Activated B cell treated with CpG ODN at 0.5 μM for 24 hours (primary cell): ENCODE results near the gene PSMB1. TPM values are rescaled to one million over a fixed set of nuclear protein-coding genes. Genes with fewer than 3 reads are reported as not detected.

Experiments used
- ATAC-seq: fragments of 200-7000 bp; cut with Tn5 transposase; one replicate; pipeline ENCODE4 v1.10.0; 2021; ENCODE audit warnings: low read depth, mild to moderate bottlenecking, moderate library complexity
- CTCF ChIA-PET: fragments of 350-600 bp; sonication (Branson Sonifier 250); formaldehyde crosslinking; loops from one replicate; lab custom pipeline; 2021; ENCODE audit warnings: antibody characterized with exemption; lab: Charles Lee
- POLR2A ChIA-PET: fragments of 350-600 bp; sonication (Branson Sonifier 250); formaldehyde crosslinking; loops from one replicate; lab custom pipeline; 2021; ENCODE audit warnings: antibody characterized with exemption; lab: Charles Lee
- DNase-seq: peaks from one replicate; pipeline ENCODE4 v3.0.0; 2022
- H3K27ac Mint-ChIP-seq: one replicate; pipeline ENCODE4 v1.8.0; 2020; ENCODE audit warnings: mixed read lengths
- H3K27me3 Mint-ChIP-seq: one replicate; pipeline ENCODE4 v1.8.0; 2021; ENCODE audit warnings: mixed read lengths
- H3K36me3 Mint-ChIP-seq: one replicate; pipeline ENCODE4 v1.8.0; 2021; ENCODE audit warnings: low read depth, mixed read lengths
- H3K4me1 Mint-ChIP-seq: one replicate; pipeline ENCODE4 v1.8.0; 2021; ENCODE audit warnings: mixed read lengths
- H3K4me3 Mint-ChIP-seq: one replicate; pipeline ENCODE4 v1.8.0; 2020; ENCODE audit warnings: mild to moderate bottlenecking, mixed read lengths
- H3K9me3 Mint-ChIP-seq: one replicate; pipeline ENCODE4 v1.8.0; 2020; ENCODE audit warnings: mixed read lengths
- intact Hi-C: fragments of 100-400 bp; cut with micrococcal nuclease; formaldehyde crosslinking; loops from one replicate; pipeline ENCODE4 v1.15.1; 2024
- total RNA-seq: library from RNA; stranded (reverse); gene quantifications from 2 replicates; pipeline ENCODE4 v1.2.3, GENCODE V29; 2022
- TF ChIP-seq, protein P1 (sequence below): fragments of 200-600 bp; IDR thresholded peaks from one replicate; pipeline ENCODE4 v1.8.0; 2022; ENCODE audit warnings: antibody characterized with exemption, mild to moderate bottlenecking

The PSMB1 gene
- total RNA-seq, 1 donor from 2014 or later = 163 TPM

DNA sequence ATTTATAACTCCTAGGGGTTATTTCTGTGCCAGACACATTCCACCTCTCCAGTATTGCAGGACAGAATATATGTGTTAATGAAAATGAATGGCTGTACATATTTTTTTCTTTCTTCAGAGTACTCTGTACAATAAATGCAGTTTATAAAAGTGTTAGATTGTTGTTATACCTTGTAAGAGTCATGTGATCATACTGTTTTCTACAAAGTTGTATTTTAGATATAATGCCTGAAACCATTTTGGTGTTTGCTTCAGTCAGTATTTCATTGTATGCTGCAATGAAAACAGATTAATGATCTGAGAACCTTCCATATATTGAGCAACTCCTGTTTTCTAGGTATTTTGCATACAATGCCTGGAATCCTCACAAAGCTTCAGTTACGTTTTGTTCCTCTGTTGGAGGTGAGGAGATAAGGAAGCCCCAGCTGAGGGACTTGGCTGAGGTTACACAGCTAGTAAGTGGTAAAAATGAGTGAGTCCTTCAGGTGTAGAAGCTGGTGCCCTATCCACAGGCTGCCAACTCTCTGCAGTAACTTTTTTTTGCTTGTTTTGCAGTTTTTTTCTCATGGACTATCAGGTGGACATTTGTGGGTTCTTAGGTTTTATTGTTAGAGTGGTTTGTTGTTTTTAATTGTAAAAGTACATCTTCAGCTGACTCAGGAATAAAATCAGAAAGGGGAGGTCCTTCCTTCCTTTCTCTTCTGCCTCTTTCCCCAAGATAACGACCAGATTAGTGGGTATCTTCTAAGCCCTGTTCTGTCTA is 19.8 kb upstream of the PSMB1 start:
- H3K27ac Mint-ChIP-seq = no peak overlapping the region
- no peak overlapping the region for H3K4me3 Mint-ChIP-seq
- H3K9me3 Mint-ChIP-seq = no peaks in the 10 kb centered on the region
- peaks cover 86% of the 10 kb centered on the region for H3K36me3 Mint-ChIP-seq
- H3K27me3 Mint-ChIP-seq = no peaks in the 10 kb centered on the region
- intact Hi-C loops = no loop called here
- no peak for DNase-seq
- no peaks in the 10 kb centered on the region for H3K4me1 Mint-ChIP-seq
- ChIA-PET CTCF (no interaction called here), POLR2A (no interaction called here)
- TF ChIP-seq, protein P1, sequence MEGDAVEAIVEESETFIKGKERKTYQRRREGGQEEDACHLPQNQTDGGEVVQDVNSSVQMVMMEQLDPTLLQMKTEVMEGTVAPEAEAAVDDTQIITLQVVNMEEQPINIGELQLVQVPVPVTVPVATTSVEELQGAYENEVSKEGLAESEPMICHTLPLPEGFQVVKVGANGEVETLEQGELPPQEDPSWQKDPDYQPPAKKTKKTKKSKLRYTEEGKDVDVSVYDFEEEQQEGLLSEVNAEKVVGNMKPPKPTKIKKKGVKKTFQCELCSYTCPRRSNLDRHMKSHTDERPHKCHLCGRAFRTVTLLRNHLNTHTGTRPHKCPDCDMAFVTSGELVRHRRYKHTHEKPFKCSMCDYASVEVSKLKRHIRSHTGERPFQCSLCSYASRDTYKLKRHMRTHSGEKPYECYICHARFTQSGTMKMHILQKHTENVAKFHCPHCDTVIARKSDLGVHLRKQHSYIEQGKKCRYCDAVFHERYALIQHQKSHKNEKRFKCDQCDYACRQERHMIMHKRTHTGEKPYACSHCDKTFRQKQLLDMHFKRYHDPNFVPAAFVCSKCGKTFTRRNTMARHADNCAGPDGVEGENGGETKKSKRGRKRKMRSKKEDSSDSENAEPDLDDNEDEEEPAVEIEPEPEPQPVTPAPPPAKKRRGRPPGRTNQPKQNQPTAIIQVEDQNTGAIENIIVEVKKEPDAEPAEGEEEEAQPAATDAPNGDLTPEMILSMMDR = no peak
- no peak for ATAC-seq

DNA sequence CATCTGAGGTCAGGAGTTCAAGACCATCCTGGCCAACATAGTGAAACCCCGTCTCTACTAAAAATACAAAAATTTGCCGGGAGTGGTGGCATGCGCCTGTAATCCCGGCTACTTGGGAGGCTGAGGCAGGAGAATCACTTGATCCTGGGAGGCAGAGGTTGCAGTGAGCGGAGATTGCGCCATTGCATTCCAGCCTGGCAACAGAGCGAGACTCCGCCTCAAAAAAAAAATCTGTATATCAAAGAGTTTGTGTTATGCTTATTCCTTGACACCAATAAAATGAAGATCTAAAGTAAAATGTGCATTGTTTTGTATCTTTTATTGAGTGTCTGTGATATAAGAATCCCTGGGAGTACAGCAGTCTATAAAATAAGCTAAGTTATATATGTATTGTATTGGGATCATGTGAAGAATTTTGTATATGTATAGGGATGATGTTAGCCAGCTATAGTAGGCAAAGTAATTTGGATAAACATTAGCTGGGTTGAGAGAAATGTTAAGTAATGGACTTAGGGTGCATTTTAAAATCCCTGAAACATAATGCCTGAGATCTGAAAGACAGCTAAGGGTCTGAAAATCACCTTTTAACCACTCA is 11.9 kb upstream of the PSMB1 start:
- H3K9me3 Mint-ChIP-seq = no peaks in the 10 kb centered on the region

DNA sequence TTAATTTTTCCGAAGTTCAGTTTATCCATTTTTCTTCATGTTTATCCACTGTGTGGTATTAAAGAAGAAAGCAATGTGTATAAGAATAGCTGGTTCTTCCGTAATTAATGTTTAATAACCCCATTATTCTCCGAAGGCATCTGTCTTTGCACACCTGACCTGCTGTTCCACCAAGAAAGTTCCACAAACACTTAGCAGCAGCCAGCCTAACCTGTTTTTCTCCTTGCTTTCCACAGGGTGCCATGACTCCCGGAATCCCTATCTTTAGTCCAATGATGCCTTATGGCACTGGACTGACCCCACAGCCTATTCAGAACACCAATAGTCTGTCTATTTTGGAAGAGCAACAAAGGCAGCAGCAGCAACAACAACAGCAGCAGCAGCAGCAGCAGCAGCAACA is 8.4 kb upstream of the PSMB1 start:
- H3K27ac Mint-ChIP-seq = no peak overlapping the region

More for the DNA sequence above, 11.9 kb upstream of the PSMB1 start:
- intact Hi-C loops = no loop called here
- no peak for ATAC-seq
- no peak for DNase-seq
- no peaks in the 10 kb centered on the region for H3K27me3 Mint-ChIP-seq
- H3K4me1 Mint-ChIP-seq = no peaks in the 10 kb centered on the region
- CTCF ChIA-PET = no interaction called here
- peaks cover 80% of the 10 kb centered on the region for H3K36me3 Mint-ChIP-seq
- POLR2A ChIA-PET = no interaction called here
- no peak overlapping the region for H3K4me3 Mint-ChIP-seq
- TF ChIP-seq, protein P1 = no peak
- no peak overlapping the region for H3K27ac Mint-ChIP-seq

DNA sequence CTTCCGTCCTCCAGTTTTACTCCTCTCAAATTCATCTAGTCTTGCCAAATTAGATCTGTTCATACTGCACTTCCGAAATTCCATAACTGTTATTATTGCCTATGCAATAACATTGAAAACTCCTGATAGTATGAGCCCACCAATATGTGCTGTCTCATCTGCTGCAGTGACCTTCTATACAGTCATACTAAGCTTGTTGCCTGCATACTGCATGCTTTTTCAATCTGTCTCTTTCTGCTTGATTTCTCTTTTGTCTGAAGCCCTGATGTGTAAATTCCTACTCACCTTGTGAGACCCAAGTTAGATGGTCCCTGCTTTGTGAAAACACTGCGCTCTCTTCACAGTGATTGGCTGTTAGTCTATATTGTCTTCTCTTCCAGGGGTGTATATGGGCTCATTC is 2.2 kb upstream of the PSMB1 start:
- H3K27ac Mint-ChIP-seq = no peak overlapping the region
- H3K9me3 Mint-ChIP-seq = no peaks in the 10 kb centered on the region
- POLR2A ChIA-PET = interaction anchor here (1.2 kb wide), 1 partner anchor 803 kb away, joined by 3 read pairs; no protein-coding TSS in a partner anchor
- no peaks in the 10 kb centered on the region for H3K27me3 Mint-ChIP-seq
- TF ChIP-seq, protein P1 = no peak
- DNase-seq (no peak), ATAC-seq (no peak)
- CTCF ChIA-PET = no interaction called here
- H3K36me3 Mint-ChIP-seq = peaks cover 39% of the 10 kb centered on the region
- H3K4me1 Mint-ChIP-seq = peaks cover 16% of the 10 kb centered on the region
- intact Hi-C loops = loop anchor here (2.0 kb wide), 1 partner anchor 13 kb away; no protein-coding TSS in a partner anchor
- H3K4me3 Mint-ChIP-seq = no peak overlapping the region

More for the DNA sequence above, 8.4 kb upstream of the PSMB1 start:
- ATAC-seq = no peak
- H3K27me3 Mint-ChIP-seq = no peaks in the 10 kb centered on the region
- peaks cover 75% of the 10 kb centered on the region for H3K36me3 Mint-ChIP-seq
- no peak for DNase-seq
- H3K4me3 Mint-ChIP-seq = no peak overlapping the region
- intact Hi-C loops = no loop called here
- H3K4me1 Mint-ChIP-seq = peaks cover 5% of the 10 kb centered on the region
- H3K9me3 Mint-ChIP-seq = no peaks in the 10 kb centered on the region
- POLR2A ChIA-PET = no interaction called here
- CTCF ChIA-PET = no interaction called here
- TF ChIP-seq, protein P1 = no peak

DNA sequence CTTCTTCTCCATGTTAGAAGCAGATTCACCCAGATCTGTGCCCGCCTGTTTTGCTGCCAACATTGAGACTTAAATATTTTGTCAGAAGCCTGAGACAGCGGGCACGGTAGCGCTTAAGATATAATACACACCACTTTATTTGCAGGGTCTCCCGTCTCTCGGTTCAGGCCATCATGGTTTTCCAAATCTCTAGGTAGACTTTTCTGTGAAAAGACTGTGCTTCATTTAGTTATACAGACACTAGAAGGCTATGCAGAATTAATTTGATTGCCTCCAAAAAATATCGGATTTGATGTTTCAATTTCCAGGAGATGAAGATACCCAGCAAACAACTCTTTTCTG is 1.7 kb upstream of the PSMB1 start:
- intact Hi-C loops = loop anchor here (1.0 to 5.0 kb wide), 8 partner anchors 14 to 852 kb away; partner anchors contain the start of genes C6orf120, DLL1, DYNLT2 and ERMARD
- ChIA-PET POLR2A (no interaction called here), CTCF (no interaction called here)
- Mint-ChIP-seq H3K27ac (no peak overlapping the region), H3K4me1 (peaks cover 21% of the 10 kb centered on the region), H3K27me3 (no peaks in the 10 kb centered on the region), H3K4me3 (no peak overlapping the region), H3K36me3 (peaks cover 38% of the 10 kb centered on the region), H3K9me3 (no peaks in the 10 kb centered on the region)
- TF ChIP-seq, protein P1 = no peak
- ATAC-seq (no peak), DNase-seq (no peak)
